UCSD-AML1 (cell line): ENCODE results near the gene PIEZO1.
"Not testable (repeated sequence)": the region's sequence is repeated elsewhere in the genome, so short reads cannot be mapped to it uniquely, and the experiment has no call there.

Experiments used
- DNase-seq: peaks from one replicate; lab custom pipeline; 2025; ENCODE audit not compliant: unreplicated experiment; lab: John Stamatoyannopoulos, UW

PIEZO1 gene

GRCh38 chr16:88805887-88806393, 20.9 kb upstream of the PIEZO1 start:
- DNase-seq: no peak

GRCh38 chr16:88805340-88805715, 20.3 kb upstream of the PIEZO1 start:
- DNase-seq: no peak

- DNase-seq: no peak
Measured at GRCh38 chr16:88804552-88805339, 19.7 kb upstream of the PIEZO1 start.

GRCh38 chr16:88804173-88804551, 19.1 kb upstream of the PIEZO1 start:
- DNase-seq: no peak

GRCh38 chr16:88803264-88803987, 18.4 kb upstream of the PIEZO1 start, which contains the start of gene CDT1:
CDT1 (plus strand) TSS chr16:88803789; CDS start chr16:88803832, 43 bp downstream.
- DNase-seq: peak; percentile 91

GRCh38 chr16:88800277-88800592, 15.2 kb upstream of the PIEZO1 start:
- no peak for DNase-seq

GRCh38 chr16:88799569-88800276, 14.7 kb upstream of the PIEZO1 start:
- DNase-seq: peak; percentile 85

GRCh38 chr16:88798772-88799455, 13.9 kb upstream of the PIEZO1 start:
- DNase-seq: no peak

- DNase-seq: no peak
Measured at GRCh38 chr16:88798073-88798472, 13.1 kb upstream of the PIEZO1 start.

- DNase-seq: no peak
Measured at GRCh38 chr16:88796278-88796677, 11.3 kb upstream of the PIEZO1 start.

- DNase-seq: no peak
Measured at GRCh38 chr16:88793251-88793954, 8.4 kb upstream of the PIEZO1 start.

GRCh38 chr16:88792668-88793250, 7.7 kb upstream of the PIEZO1 start:
- no peak for DNase-seq

GRCh38 chr16:88792078-88792550, 7.1 kb upstream of the PIEZO1 start:
- no peak for DNase-seq

- peak; percentile 88 for DNase-seq
Measured at GRCh38 chr16:88790312-88791211, 5.5 kb upstream of the PIEZO1 start.

GRCh38 chr16:88789594-88789993, 4.6 kb upstream of the PIEZO1 start:
- DNase-seq: peak; percentile 42

GRCh38 chr16:88788749-88789148, 3.7 kb upstream of the PIEZO1 start:
- not testable (repeated sequence) for DNase-seq

- DNase-seq: no peak
Measured at GRCh38 chr16:88787579-88788314, 2.7 kb upstream of the PIEZO1 start.

GRCh38 chr16:88784856-88785105, 239 bp downstream of the PIEZO1 start:
- no peak for DNase-seq
